VCaP (cell line): ENCODE measurements around the gene COL1A1.
A peak's percentile ranks its signal among the peaks of the same experiment; 100 is the strongest.

Experiments used
- H3K27ac ChIP-seq: fragments of 450-650 bp; 2 replicates; pipeline ENCODE4 v1.5.1; 2017
- CTCF ChIP-seq: fragments of 450-650 bp; conservative IDR thresholded peaks from 2 replicates; pipeline ENCODE4 v1.5.1; 2017; ENCODE audit warnings: mild to moderate bottlenecking, moderate library complexity

The COL1A1 gene

GRCh38 chr17:50204431-50204830, 3.0 kb upstream of the COL1A1 start:
- H3K27ac ChIP-seq: no peak overlapping the region
- TF ChIP-seq CTCF: no peak

GRCh38 chr17:50203604-50204345, 2.3 kb upstream of the COL1A1 start:
- no peak for TF ChIP-seq CTCF
- no peak overlapping the region for H3K27ac ChIP-seq

GRCh38 chr17:50203086-50203485, 1.7 kb upstream of the COL1A1 start:
- no peak for TF ChIP-seq CTCF
- no peak overlapping the region for H3K27ac ChIP-seq

GRCh38 chr17:50200457-50201275, 765 bp downstream of the COL1A1 start:
- TF ChIP-seq CTCF: peak; percentile 99
- peak overlapping the region; percentile 22; the same call in 1 of the 2 replicates for H3K27ac ChIP-seq

- TF ChIP-seq CTCF: no peak
Measured at GRCh38 chr17:50199803-50200456, 1.5 kb downstream of the COL1A1 start.

GRCh38 chr17:50199211-50199802, 2.1 kb downstream of the COL1A1 start:
- no peak for TF ChIP-seq CTCF
- H3K27ac ChIP-seq: no peak overlapping the region; the same call in 1 of the 2 replicates

More at GRCh38 chr17:50199803-50200456, 1.5 kb downstream of the COL1A1 start:
- H3K27ac ChIP-seq: peak overlapping the region; percentile 22; the same call in 1 of the 2 replicates
